Activated naive CD8-positive, alpha-beta T cell treated with anti-CD3 and anti-CD28 coated beads, Interleukin-2, amount 50 U/mL, for 24 hours (primary cell): ENCODE measurements around the gene PABPN1L.

Experiments used
- ATAC-seq: fragments of 150-1000 bp; cut with Tn5 transposase; one replicate; pipeline ENCODE4 v1.10.0; 2021
- DNase-seq: peaks from one replicate; pipeline ENCODE4 v3.0.0; 2021
- H3K27ac Mint-ChIP-seq: one replicate; pipeline ENCODE4 v1.8.0; 2021; ENCODE audit warnings: mild to moderate bottlenecking, mixed read lengths
- H3K27me3 Mint-ChIP-seq: one replicate; pipeline ENCODE4 v1.8.0; 2021; ENCODE audit warnings: mixed read lengths
- H3K36me3 Mint-ChIP-seq: one replicate; pipeline ENCODE4 v1.8.0; 2021; ENCODE audit warnings: low read depth, mixed read lengths
- H3K4me1 Mint-ChIP-seq: one replicate; pipeline ENCODE4 v1.8.0; 2021; ENCODE audit warnings: mixed read lengths
- H3K4me3 Mint-ChIP-seq: one replicate; pipeline ENCODE4 v1.8.0; 2021; ENCODE audit warnings: mild to moderate bottlenecking, moderate library complexity, mixed read lengths
- H3K9me3 Mint-ChIP-seq: one replicate; pipeline ENCODE4 v1.8.0; 2021; ENCODE audit warnings: mixed read lengths

Gene PABPN1L

DNA sequence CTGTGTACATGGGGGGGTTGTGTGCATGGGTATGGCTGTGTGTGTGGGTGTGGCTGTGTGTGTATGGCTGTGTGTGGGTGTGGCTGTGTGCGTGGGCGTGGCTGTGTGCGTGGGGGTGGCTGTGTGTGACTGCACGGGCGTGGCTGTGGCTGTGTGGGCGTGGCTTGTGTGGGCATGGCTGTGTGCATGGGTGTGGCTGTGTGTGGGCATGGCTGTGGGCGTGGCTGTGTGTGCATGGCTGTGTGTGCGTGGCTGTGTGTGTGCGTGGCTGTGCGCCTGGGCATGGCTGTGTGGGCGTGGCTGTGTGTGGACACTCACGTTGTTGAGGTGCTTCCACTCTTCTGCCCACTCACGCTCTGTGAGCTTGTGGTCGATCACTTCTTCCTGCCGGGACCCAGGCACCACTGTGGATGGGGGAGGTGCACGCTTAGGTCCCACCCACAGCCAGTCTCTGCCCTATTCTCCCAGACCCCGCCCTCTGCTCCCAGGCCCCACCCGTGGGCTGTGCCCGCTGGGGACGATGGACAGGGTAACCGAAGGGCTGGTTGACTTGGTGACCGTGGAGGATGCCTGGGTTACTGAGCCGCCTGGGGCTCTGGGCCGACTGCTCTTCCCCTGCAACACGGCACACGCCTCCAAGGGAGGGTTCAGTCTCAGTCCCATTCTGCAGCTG, 16.0 kb upstream of the PABPN1L start:
- Mint-ChIP-seq H3K4me1 (peaks cover 2% of the 10 kb centered on the region), H3K27me3 (no peaks in the 10 kb centered on the region), H3K27ac (no peak overlapping the region), H3K36me3 (no peaks in the 10 kb centered on the region), H3K4me3 (no peak overlapping the region), H3K9me3 (no peaks in the 10 kb centered on the region)
- DNase-seq (no peak), ATAC-seq (no peak)

DNA sequence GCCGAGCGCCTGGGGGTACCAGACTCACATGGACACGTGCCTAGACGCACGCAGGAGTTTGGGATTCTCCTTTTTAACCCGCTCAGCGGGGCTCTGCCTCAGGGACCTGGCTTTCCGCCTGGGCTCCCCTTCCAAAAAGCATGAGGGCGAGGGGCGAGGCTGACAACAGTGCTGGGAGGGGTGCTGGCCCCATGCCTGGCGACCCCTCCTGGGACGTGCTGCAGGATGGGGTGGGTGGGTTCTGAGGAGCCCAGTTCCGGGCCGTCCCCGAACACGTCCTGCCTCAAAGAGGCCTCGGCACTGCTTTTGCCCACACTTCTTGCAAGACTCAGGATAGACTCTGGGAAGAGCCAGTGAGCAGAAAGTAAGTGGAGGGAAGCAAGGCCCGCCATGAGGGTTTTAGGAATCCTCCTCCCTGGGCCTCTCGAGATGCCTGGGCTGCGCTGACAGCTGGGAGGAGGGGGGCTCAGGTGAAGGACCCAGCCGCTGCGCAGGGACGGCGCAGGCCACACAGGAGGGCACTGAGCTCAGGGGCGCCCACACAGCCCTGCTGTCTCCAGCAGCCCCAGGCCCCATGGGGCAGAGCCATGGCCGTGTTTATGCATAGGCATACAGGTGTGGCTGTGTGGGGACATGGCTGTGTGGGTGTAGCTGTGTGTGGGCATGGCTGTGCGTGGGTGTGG, 15.4 kb upstream of the PABPN1L start:
- no peaks in the 10 kb centered on the region for H3K9me3 Mint-ChIP-seq
- no peak for DNase-seq
- H3K4me3 Mint-ChIP-seq = no peak overlapping the region
- peaks cover 2% of the 10 kb centered on the region for H3K4me1 Mint-ChIP-seq
- no peaks in the 10 kb centered on the region for H3K36me3 Mint-ChIP-seq
- no peaks in the 10 kb centered on the region for H3K27me3 Mint-ChIP-seq
- no peak overlapping the region for H3K27ac Mint-ChIP-seq
- no peak for ATAC-seq

GRCh38 chr16:88881007-88881615, 14.7 kb upstream of the PABPN1L start:
- Mint-ChIP-seq H3K9me3 (no peaks in the 10 kb centered on the region), H3K4me3 (no peak overlapping the region), H3K4me1 (peaks cover 2% of the 10 kb centered on the region), H3K27ac (no peak overlapping the region), H3K36me3 (peaks cover 1% of the 10 kb centered on the region), H3K27me3 (no peaks in the 10 kb centered on the region)
- ATAC-seq = no peak
- no peak for DNase-seq

GRCh38 chr16:88880226-88881006, 14.0 kb upstream of the PABPN1L start:
- H3K4me3 Mint-ChIP-seq = no peak overlapping the region
- peaks cover 3% of the 10 kb centered on the region for H3K36me3 Mint-ChIP-seq
- H3K27me3 Mint-ChIP-seq = no peaks in the 10 kb centered on the region
- H3K4me1 Mint-ChIP-seq = peaks cover 2% of the 10 kb centered on the region
- ATAC-seq (no peak), DNase-seq (no peak)
- H3K9me3 Mint-ChIP-seq = no peaks in the 10 kb centered on the region
- no peak overlapping the region for H3K27ac Mint-ChIP-seq

DNA sequence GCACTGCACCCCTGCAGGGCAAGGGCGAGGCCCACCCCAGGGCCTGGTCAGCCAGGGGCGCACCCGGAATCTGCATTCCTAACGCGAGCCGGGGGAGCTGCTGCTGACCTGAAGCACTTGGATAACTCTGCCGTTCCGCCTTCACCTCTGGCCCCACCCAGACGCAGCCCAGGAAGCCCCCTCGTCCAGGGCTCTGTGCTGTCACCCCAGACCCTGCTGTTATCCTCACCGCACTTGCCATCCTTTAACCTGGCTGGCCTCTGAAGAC, 13.3 kb upstream of the PABPN1L start:
- no peak overlapping the region for H3K4me3 Mint-ChIP-seq
- no peak for ATAC-seq
- H3K27ac Mint-ChIP-seq = no peak overlapping the region
- peaks cover 2% of the 10 kb centered on the region for H3K4me1 Mint-ChIP-seq
- H3K9me3 Mint-ChIP-seq = no peaks in the 10 kb centered on the region
- no peak for DNase-seq
- no peaks in the 10 kb centered on the region for H3K27me3 Mint-ChIP-seq
- peaks cover 3% of the 10 kb centered on the region for H3K36me3 Mint-ChIP-seq

DNA sequence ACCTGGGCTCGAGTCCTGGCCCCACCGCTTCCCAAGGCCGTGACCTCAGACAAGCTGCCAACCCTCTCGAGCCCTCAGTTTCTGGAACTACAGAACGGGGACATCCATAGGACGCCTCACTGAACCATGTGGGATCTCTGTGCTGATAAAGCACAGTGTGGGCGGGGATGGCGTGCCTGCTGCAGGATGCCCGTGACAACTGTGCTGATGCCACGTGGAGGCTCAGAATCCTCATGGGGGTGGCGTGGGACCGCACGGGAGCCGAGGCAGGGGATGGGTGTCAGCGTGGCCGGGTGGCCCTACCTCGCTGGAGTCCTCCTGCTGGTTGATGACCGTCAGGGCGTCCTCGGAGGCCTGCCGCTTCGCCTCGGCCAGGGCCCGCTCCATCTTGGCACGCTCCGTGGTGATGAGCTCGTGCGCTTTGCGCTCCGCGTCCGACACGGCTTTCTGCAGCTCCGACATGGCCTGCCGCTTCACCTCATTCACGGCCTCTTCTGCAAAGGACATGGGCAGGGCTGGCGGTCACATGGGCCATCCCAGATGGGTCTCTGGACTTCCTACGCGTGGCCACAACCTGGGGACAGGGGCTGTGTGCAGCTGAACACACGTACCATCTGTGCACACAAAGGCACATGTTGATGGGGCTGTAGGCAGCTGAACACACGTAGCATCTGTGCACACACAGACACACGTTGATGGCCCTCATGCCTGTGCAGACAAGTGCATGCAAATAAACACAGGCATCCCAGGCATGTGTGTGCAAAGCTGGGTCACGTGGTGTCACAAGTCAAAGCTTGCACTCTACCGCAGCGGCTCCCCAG, 12.7 kb upstream of the PABPN1L start:
- Mint-ChIP-seq H3K36me3 (peaks cover 3% of the 10 kb centered on the region), H3K4me1 (peaks cover 2% of the 10 kb centered on the region), H3K4me3 (no peak overlapping the region), H3K9me3 (no peaks in the 10 kb centered on the region), H3K27me3 (no peaks in the 10 kb centered on the region), H3K27ac (no peak overlapping the region)
- ATAC-seq (no peak), DNase-seq (no peak)

- Mint-ChIP-seq H3K4me1 (peaks cover 2% of the 10 kb centered on the region), H3K36me3 (peaks cover 3% of the 10 kb centered on the region), H3K4me3 (no peak overlapping the region), H3K27ac (no peak overlapping the region), H3K9me3 (no peaks in the 10 kb centered on the region), H3K27me3 (no peaks in the 10 kb centered on the region)
- no peak for DNase-seq
- no peak for ATAC-seq
These were observed 11.9 kb upstream of the PABPN1L start for GRCh38 chr16:88878356-88878755.

- Mint-ChIP-seq H3K27ac (no peak overlapping the region), H3K36me3 (peaks cover 3% of the 10 kb centered on the region), H3K4me3 (no peak overlapping the region), H3K27me3 (no peaks in the 10 kb centered on the region), H3K4me1 (peaks cover 2% of the 10 kb centered on the region), H3K9me3 (no peaks in the 10 kb centered on the region)
- ATAC-seq = no peak
- DNase-seq = no peak
These were observed 11.3 kb upstream of the PABPN1L start for GRCh38 chr16:88877564-88878289.

DNA sequence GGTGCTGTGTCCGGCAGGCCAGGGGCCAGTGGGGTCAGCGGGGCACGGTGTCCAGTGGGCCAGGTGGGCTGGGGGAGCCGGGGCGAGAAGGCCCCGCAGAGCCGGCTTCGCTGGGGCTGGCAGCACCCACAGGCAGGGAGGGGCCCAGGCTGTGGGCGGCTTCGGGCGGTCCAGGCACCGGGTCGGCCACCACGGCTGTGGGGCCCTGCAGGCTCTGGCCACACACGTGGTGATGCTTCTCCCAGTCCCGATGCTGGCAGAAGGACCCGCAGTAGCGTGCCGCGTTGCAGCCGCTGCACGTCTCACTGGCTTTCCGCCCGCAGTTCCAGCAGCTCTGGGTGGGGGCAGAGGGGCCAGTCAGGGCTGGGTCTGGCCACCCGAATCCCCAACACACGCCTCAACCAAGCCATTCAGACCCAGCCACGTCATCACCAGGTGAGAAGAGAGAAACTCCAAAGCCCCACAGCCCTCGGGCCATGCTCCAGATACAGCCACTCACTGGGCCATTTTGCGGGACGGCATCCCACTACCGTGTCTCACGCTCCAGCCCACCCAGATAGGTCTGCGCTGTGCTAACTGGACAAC, 10.6 kb upstream of the PABPN1L start:
- Mint-ChIP-seq H3K27me3 (no peaks in the 10 kb centered on the region), H3K4me1 (no peaks in the 10 kb centered on the region), H3K9me3 (no peaks in the 10 kb centered on the region), H3K27ac (no peak overlapping the region), H3K4me3 (no peak overlapping the region), H3K36me3 (peaks cover 3% of the 10 kb centered on the region)
- ATAC-seq = no peak
- no peak for DNase-seq

DNA sequence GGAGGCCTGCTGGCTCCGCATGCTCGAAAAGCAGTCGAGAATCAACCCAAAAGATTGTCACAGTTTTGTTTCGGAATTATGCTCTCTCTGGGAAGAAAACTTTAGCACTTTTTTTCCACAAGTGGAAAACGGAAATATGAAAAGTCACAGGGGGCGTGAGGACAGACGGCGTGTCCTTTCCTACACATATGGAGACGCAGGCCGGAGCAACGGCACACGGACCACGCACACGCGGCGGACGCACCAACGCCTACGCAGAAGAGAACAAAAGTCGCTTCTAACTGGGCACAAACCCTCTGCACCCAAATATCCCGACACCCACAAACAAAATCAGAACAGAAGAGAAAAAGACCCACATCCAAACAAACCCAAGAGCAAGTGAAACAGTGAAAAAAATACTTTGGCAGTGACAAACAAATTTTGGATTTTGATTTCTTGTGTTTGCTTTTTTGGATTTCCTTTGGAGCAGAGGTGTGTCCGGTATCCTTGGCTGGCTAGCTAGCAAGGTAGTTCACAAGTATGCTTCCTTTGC, 9.3 kb upstream of the PABPN1L start:
- Mint-ChIP-seq H3K9me3 (no peaks in the 10 kb centered on the region), H3K27me3 (peaks cover 5% of the 10 kb centered on the region), H3K4me1 (peaks cover 3% of the 10 kb centered on the region), H3K36me3 (peaks cover 3% of the 10 kb centered on the region), H3K4me3 (no peak overlapping the region), H3K27ac (no peak overlapping the region)
- ATAC-seq = no peak
- DNase-seq = no peak

- H3K4me3 Mint-ChIP-seq = no peak overlapping the region
- peaks cover 3% of the 10 kb centered on the region for H3K36me3 Mint-ChIP-seq
- H3K27me3 Mint-ChIP-seq = peaks cover 9% of the 10 kb centered on the region
- H3K4me1 Mint-ChIP-seq = peaks cover 5% of the 10 kb centered on the region
- no peaks in the 10 kb centered on the region for H3K9me3 Mint-ChIP-seq
- ATAC-seq (no peak), DNase-seq (no peak)
- no peak overlapping the region for H3K27ac Mint-ChIP-seq
These were observed 8.6 kb upstream of the PABPN1L start for GRCh38 chr16:88874938-88875599.

- Mint-ChIP-seq H3K4me1 (peaks cover 5% of the 10 kb centered on the region), H3K36me3 (peaks cover 3% of the 10 kb centered on the region), H3K27me3 (peaks cover 15% of the 10 kb centered on the region), H3K9me3 (no peaks in the 10 kb centered on the region), H3K4me3 (no peak overlapping the region), H3K27ac (no peak overlapping the region)
- DNase-seq (no peak), ATAC-seq (no peak)
These were observed 6.3 kb upstream of the PABPN1L start for GRCh38 chr16:88872650-88873331.
